ENCODE measurements around the gene GPR107.
"Not testable (repeated sequence)": the region's sequence is repeated elsewhere in the genome, so short reads cannot be mapped to it uniquely, and the experiment has no call there.

GPR107 gene

GRCh38 chr9:130053504-130054324, at the start of gene GPR107:
Gene GPR107 (plus strand): TSS chr9:130053906. CDS start chr9:130053933, 27 bp downstream.
- peak; percentile 76 for DNase-seq

- DNase-seq, result no peak
Observed at GRCh38 chr9:130003943-130004552, 49.7 kb upstream of the GPR107 start.

- not testable (repeated sequence) for DNase-seq
Observed at GRCh38 chr9:130006952-130007351, 46.8 kb upstream of the GPR107 start.

GRCh38 chr9:130008538-130008937, 45.2 kb upstream of the GPR107 start:
- no peak for DNase-seq

GRCh38 chr9:130009546-130009945, 44.2 kb upstream of the GPR107 start:
- DNase-seq, result not testable (repeated sequence)

GRCh38 chr9:130010151-130010988, 43.3 kb upstream of the GPR107 start:
- no peak for DNase-seq

- DNase-seq, result no peak
Observed at GRCh38 chr9:130013326-130013725, 40.4 kb upstream of the GPR107 start.

- DNase-seq, result no peak
Observed at GRCh38 chr9:130015353-130016019, 38.2 kb upstream of the GPR107 start.

- DNase-seq, result no peak
Observed at GRCh38 chr9:130017076-130017475, 36.6 kb upstream of the GPR107 start.

- not testable (repeated sequence) for DNase-seq
Observed at GRCh38 chr9:130017510-130017909, 36.2 kb upstream of the GPR107 start.

GRCh38 chr9:130018265-130018664, 35.4 kb upstream of the GPR107 start:
- no peak for DNase-seq

GRCh38 chr9:130020618-130021017, 33.1 kb upstream of the GPR107 start:
- no peak for DNase-seq

GRCh38 chr9:130021123-130021522, 32.6 kb upstream of the GPR107 start:
- DNase-seq, result no peak

- not testable (repeated sequence) for DNase-seq
Observed at GRCh38 chr9:130021842-130022241, 31.9 kb upstream of the GPR107 start.

GRCh38 chr9:130022566-130023143, 31.1 kb upstream of the GPR107 start:
- no peak for DNase-seq

GRCh38 chr9:130023144-130023787, 30.4 kb upstream of the GPR107 start:
- DNase-seq, result no peak

- DNase-seq, result no peak
Observed at GRCh38 chr9:130023994-130024596, 29.6 kb upstream of the GPR107 start.

- DNase-seq, result no peak
Observed at GRCh38 chr9:130024597-130024994, 29.1 kb upstream of the GPR107 start.

GRCh38 chr9:130026583-130027340, 26.9 kb upstream of the GPR107 start:
- no peak for DNase-seq

- no peak for DNase-seq
Observed at GRCh38 chr9:130027533-130028365, 26.0 kb upstream of the GPR107 start.

Data from stimulated activated CD4-positive, alpha-beta T cell treated with anti-CD3 and anti-CD28 coated beads, Interleukin-12 subunit alpha, Interleukin-12 subunit beta, amount 100 ng/mL, for 4 hours (primary cell).